GM10266 (cell line): ENCODE results near the gene EML2.
"Not testable (repeated sequence)": the region's sequence is repeated elsewhere in the genome, so short reads cannot be mapped to it uniquely, and the experiment has no call there.

Experiments used
- DNase-seq: peaks from one replicate; pipeline ENCODE4 v3.0.0; 2012; ENCODE audit errors: extremely low spot score
- TF ChIP-seq, protein P1 (sequence below): IDR thresholded peaks from 2 replicates; pipeline ENCODE4 v1.5.1; 2012; ENCODE audit warnings: mild to moderate bottlenecking, low read depth; ENCODE audit not compliant: control insufficient read depth, insufficient read depth; ENCODE audit errors: missing control alignments

EML2 gene

GRCh38 chr19:45630463-45630862, 8.7 kb downstream of the EML2 start:
- TF ChIP-seq, protein P1, sequence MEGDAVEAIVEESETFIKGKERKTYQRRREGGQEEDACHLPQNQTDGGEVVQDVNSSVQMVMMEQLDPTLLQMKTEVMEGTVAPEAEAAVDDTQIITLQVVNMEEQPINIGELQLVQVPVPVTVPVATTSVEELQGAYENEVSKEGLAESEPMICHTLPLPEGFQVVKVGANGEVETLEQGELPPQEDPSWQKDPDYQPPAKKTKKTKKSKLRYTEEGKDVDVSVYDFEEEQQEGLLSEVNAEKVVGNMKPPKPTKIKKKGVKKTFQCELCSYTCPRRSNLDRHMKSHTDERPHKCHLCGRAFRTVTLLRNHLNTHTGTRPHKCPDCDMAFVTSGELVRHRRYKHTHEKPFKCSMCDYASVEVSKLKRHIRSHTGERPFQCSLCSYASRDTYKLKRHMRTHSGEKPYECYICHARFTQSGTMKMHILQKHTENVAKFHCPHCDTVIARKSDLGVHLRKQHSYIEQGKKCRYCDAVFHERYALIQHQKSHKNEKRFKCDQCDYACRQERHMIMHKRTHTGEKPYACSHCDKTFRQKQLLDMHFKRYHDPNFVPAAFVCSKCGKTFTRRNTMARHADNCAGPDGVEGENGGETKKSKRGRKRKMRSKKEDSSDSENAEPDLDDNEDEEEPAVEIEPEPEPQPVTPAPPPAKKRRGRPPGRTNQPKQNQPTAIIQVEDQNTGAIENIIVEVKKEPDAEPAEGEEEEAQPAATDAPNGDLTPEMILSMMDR = no peak
- peak; percentile 77 for DNase-seq

DNA sequence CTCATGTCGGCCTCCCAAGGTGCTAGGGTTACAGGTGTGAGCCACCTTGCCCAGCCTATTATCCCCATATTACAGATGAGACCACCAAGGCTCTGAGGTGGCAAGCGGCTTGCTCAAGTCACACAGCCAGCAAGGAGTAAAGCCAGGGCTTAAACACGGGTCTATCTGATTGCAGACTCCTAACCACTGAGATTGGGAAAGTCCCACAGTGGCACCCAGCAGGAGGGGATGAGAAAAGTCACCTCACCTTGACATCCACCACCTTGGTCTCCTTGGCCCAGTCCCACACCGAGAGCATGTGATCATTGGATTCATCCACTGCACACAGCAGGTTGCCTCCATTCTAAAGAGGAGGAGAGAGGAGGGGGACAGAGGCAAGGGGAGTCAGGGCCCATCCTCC, 9.5 kb downstream of the EML2 start:
- TF ChIP-seq, protein P1 = no peak
- DNase-seq = no peak

- not testable (repeated sequence) for DNase-seq
Measured at GRCh38 chr19:45628219-45628618, 11.0 kb downstream of the EML2 start.

DNA sequence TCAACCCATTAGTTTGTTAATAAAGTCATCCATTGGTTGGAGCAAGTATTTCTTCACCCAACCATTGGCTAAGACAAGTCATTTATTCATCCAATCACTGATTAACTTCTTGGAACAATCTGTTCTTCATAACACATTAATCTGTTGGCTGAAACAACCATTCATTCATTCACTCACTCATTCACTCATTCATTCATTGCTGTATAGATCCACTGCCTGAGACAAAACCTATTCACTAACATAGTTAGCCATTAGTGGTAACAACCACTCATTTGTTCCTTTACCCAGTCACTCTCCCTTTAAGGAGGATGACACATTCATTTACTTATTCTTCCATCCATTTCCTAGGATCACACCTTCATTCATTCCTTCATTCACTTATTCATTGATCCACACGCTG, 15.2 kb downstream of the EML2 start:
- no peak for DNase-seq
- TF ChIP-seq, protein P1 = no peak

DNA sequence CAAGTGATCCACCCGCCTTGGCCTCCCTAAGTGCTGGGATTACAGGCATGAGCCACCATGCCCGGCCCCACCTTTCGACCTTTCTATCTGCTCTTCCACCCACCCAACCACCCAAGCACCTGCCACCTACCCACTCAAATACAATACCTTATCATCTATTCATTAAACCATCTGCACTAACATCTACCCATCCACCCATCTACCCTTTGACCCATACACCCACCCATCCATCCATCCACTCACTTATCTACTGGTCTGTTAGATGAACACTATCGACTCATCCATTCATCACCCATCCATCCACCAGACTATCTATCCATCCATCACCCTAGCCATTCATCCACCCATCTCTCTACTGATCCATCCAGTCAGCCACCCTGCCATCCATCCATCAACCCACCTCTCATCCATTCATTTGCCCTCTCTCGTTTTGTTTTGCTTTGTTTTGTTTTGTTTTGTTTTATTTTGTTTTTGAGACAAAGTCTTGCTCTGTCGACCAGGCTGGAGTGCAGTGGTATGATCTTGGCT, 17.2 kb downstream of the EML2 start:
- TF ChIP-seq, protein P1 = no peak
- no peak for DNase-seq

- TF ChIP-seq, protein P1 = no peak
- no peak for DNase-seq
Measured at GRCh38 chr19:45621389-45621788, 17.8 kb downstream of the EML2 start.

GRCh38 chr19:45616704-45617017, 22.5 kb downstream of the EML2 start:
- DNase-seq = no peak

More at GRCh38 chr19:45616704-45617017, 22.5 kb downstream of the EML2 start:
- TF ChIP-seq, protein P1 = no peak
